ENCODE measurements around the gene NKD1. TPM values are rescaled to one million over a fixed set of nuclear protein-coding genes. Genes with fewer than 3 reads are reported as not detected.

The NKD1 gene
- total and polyA plus RNA-seq, 4 donors: 2.3 to 14.1 (median 8.0) TPM

- 71 to 86% methylated on average over 8 of the region's 8 CpGs for WGBS, 2 donors
- Histone ChIP-seq H3K4me1 (ENCODE audit: control insufficient read depth in 5 of 5, insufficient read depth in 5 of 5, low read length in 5 of 5) (peaks cover 0 to 27% (median 12%) of the 10 kb centered on the region in 5 donors), H3K9me3 (ENCODE audit: control insufficient read depth in 4 of 4, insufficient read depth in 3 of 4, low read length in 3 of 4) (peaks cover 0 to 2% (median 0%) of the 10 kb centered on the region in 4 donors), H3K36me3 (ENCODE audit: control insufficient read depth in 4 of 4, insufficient read depth in 4 of 4, low read length in 4 of 4) (peaks cover 0 to 9% (median 4%) of the 10 kb centered on the region in 4 donors), H3K4me3 (peak overlapping the region; percentile 55), H3K27ac (ENCODE audit: low read depth in 1 of 2, low read length in 1 of 2) (peak overlapping the region in 1 of 2 donors; percentile 56), H3K9ac (ENCODE audit: insufficient read depth in 1 of 2, low read length in 2 of 2) (peak overlapping the region; percentile 28 to 34), H3K27me3 (ENCODE audit: control insufficient read depth in 3 of 3, insufficient read depth in 3 of 3, low read length in 2 of 3) (no peaks in the 10 kb centered on the region)
- DNase-seq (peak in 1 of 3 donors; percentile 33), ATAC-seq (ENCODE audit: insufficient read depth, low FRiP score) (no peak)
- TF ChIP-seq, protein P1, sequence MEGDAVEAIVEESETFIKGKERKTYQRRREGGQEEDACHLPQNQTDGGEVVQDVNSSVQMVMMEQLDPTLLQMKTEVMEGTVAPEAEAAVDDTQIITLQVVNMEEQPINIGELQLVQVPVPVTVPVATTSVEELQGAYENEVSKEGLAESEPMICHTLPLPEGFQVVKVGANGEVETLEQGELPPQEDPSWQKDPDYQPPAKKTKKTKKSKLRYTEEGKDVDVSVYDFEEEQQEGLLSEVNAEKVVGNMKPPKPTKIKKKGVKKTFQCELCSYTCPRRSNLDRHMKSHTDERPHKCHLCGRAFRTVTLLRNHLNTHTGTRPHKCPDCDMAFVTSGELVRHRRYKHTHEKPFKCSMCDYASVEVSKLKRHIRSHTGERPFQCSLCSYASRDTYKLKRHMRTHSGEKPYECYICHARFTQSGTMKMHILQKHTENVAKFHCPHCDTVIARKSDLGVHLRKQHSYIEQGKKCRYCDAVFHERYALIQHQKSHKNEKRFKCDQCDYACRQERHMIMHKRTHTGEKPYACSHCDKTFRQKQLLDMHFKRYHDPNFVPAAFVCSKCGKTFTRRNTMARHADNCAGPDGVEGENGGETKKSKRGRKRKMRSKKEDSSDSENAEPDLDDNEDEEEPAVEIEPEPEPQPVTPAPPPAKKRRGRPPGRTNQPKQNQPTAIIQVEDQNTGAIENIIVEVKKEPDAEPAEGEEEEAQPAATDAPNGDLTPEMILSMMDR (IDR thresholded peaks at IDR 0.05; ENCODE audit: control extremely low read depth, extremely low read depth): no peak
These were observed 1.8 kb downstream of the NKD1 start for GRCh38 chr16:50550035-50550434.

DNA sequence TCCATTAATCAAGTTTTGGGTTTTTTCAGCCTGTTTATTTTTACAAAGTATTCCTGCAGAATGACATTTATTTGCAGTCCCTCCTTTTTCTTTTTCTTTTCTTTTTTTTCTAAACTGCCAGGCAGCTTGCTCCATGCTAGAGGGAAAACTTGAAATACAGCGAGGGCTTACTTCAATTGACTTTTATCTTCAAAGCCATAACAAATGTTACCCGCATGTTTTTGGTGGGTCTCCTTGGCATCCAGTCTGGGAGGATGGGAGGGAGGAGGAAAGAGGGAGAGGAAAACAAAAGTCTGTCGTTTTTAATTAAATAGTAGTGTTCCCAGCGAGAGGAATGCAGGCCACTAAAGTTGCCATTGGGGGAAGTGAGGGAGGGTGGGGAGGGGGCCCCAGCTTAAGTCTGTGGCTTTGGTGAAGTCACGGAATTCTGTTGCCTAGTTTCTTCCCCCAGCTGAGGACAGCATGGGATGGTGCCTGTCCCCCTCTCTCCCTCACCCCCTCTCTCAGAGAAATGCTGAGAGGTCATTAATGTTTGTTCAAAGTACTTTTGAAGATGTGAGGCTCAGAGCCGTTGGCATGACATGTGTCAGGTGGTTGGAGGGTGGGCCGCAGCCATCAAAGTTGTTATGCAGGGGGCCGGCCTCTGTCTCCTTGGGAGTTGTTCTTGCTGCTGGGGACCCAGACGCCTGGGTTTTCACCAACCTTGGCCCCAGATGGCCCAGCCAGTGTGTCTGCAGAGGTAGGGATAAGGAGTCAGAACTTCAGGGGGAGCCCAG, 2.9 kb downstream of the NKD1 start:
- Histone ChIP-seq H3K9me3 (ENCODE audit: control insufficient read depth in 4 of 4, insufficient read depth in 3 of 4, low read length in 3 of 4) (peaks cover 0 to 2% (median 0%) of the 10 kb centered on the region in 4 donors), H3K9ac (ENCODE audit: insufficient read depth in 1 of 2, low read length in 2 of 2) (peak overlapping the region in 1 of 2 donors; percentile 65), H3K27me3 (ENCODE audit: control insufficient read depth in 3 of 3, insufficient read depth in 3 of 3, low read length in 2 of 3) (no peaks in the 10 kb centered on the region), H3K27ac (ENCODE audit: low read depth in 1 of 2, low read length in 1 of 2) (no peak overlapping the region), H3K4me3 (no peak overlapping the region), H3K36me3 (ENCODE audit: control insufficient read depth in 4 of 4, insufficient read depth in 4 of 4, low read length in 4 of 4) (peaks cover 0 to 17% (median 4%) of the 10 kb centered on the region in 4 donors), H3K4me1 (ENCODE audit: control insufficient read depth in 5 of 5, insufficient read depth in 5 of 5, low read length in 5 of 5) (peaks cover 0 to 27% (median 11%) of the 10 kb centered on the region in 5 donors)
- WGBS, 2 donors: 62 to 79% methylated on average over 9 of the region's 9 CpGs
- TF ChIP-seq, protein P1 (IDR thresholded peaks at IDR 0.05; ENCODE audit: control extremely low read depth, extremely low read depth): no peak
- DNase-seq (peak; percentile 31 to 41 (median 35)), ATAC-seq (ENCODE audit: insufficient read depth, low FRiP score) (no peak)

GRCh38 chr16:50552476-50553101, 4.4 kb downstream of the NKD1 start:
- ATAC-seq (ENCODE audit: insufficient read depth, low FRiP score): no peak
- TF ChIP-seq, protein P1 (IDR thresholded peaks at IDR 0.05; ENCODE audit: control extremely low read depth, extremely low read depth): no peak
- WGBS, 2 donors: 90 to 91% methylated on average over 7 of the region's 7 CpGs
- Histone ChIP-seq H3K27me3 (ENCODE audit: control insufficient read depth in 3 of 3, insufficient read depth in 3 of 3, low read length in 2 of 3) (no peaks in the 10 kb centered on the region), H3K4me1 (ENCODE audit: control insufficient read depth in 5 of 5, insufficient read depth in 5 of 5, low read length in 5 of 5) (peaks cover 0 to 27% (median 11%) of the 10 kb centered on the region in 5 donors), H3K4me3 (no peak overlapping the region), H3K36me3 (ENCODE audit: control insufficient read depth in 4 of 4, insufficient read depth in 4 of 4, low read length in 4 of 4) (peaks cover 0 to 30% (median 9%) of the 10 kb centered on the region in 4 donors), H3K9ac (ENCODE audit: insufficient read depth in 1 of 2, low read length in 2 of 2) (no peak overlapping the region), H3K9me3 (ENCODE audit: control insufficient read depth in 4 of 4, insufficient read depth in 3 of 4, low read length in 3 of 4) (peaks cover 0 to 5% (median under 1%) of the 10 kb centered on the region in 4 donors), H3K27ac (ENCODE audit: low read depth in 1 of 2, low read length in 1 of 2) (no peak overlapping the region)
- no peak for DNase-seq

All from lung (tissue), 12 donors.